Activated CD4-positive, alpha-beta T cell treated with anti-CD3 and anti-CD28 coated beads, Interleukin-2, amount 10 ng/mL, durations not matched to agents 7 days and 5 days (primary cell): ENCODE data around the gene PECR. TPM values are rescaled to one million over a fixed set of nuclear protein-coding genes. Genes with fewer than 3 reads are reported as not detected.
"Not testable (repeated sequence)": the region's sequence is repeated elsewhere in the genome, so short reads cannot be mapped to it uniquely, and the experiment has no call there.

Source experiments
- CTCF ChIA-PET: fragments of 350-600 bp; sonication (Branson Sonifier 250); formaldehyde crosslinking; loops from one replicate; lab custom pipeline; 2021; ENCODE audit warnings: antibody characterized with exemption; lab: Charles Lee
- POLR2A ChIA-PET: fragments of 350-600 bp; sonication (Branson Sonifier 250); formaldehyde crosslinking; loops from one replicate; lab custom pipeline; 2021; ENCODE audit warnings: antibody characterized with exemption; lab: Charles Lee
- DNase-seq: peaks from one replicate; pipeline ENCODE4 v3.0.0-alpha.2; 2020
- H3K27ac Mint-ChIP-seq: one replicate; pipeline ENCODE4 v1.8.0; 2021; ENCODE audit warnings: mild to moderate bottlenecking, moderate library complexity, mixed read lengths
- H3K27me3 Mint-ChIP-seq: one replicate; pipeline ENCODE4 v1.8.0; 2021; ENCODE audit warnings: mixed read lengths
- H3K36me3 Mint-ChIP-seq: one replicate; pipeline ENCODE4 v1.8.0; 2021; ENCODE audit warnings: low read depth, mixed read lengths
- H3K4me1 Mint-ChIP-seq: one replicate; pipeline ENCODE4 v1.8.0; 2021; ENCODE audit warnings: mixed read lengths
- H3K4me3 Mint-ChIP-seq: one replicate; pipeline ENCODE4 v1.8.0; 2021; ENCODE audit warnings: mild to moderate bottlenecking, moderate library complexity, mixed read lengths
- H3K9me3 Mint-ChIP-seq: one replicate; pipeline ENCODE4 v1.8.0; 2021; ENCODE audit warnings: mixed read lengths
- total RNA-seq, 2 experiments: library from RNA; stranded (reverse); gene quantifications; one replicate each; pipeline ENCODE4 v1.2.3, GENCODE V29; 2021

The PECR gene
- total RNA-seq, 2 experiments from 2014 or later = 29.6 to 31.5 TPM

- CTCF ChIA-PET = interaction anchor here (0.6 to 2.2 kb wide), 2 partner anchors 34 to 57 kb away, joined by 3 to 4 read pairs; no protein-coding TSS in a partner anchor
- H3K36me3 Mint-ChIP-seq = peaks cover 16% of the 10 kb centered on the region
- H3K27ac Mint-ChIP-seq, DNase-seq, H3K27me3 Mint-ChIP-seq, POLR2A ChIA-PET, H3K9me3 Mint-ChIP-seq: not testable (repeated sequence)
- H3K4me1 Mint-ChIP-seq = peaks cover 59% of the 10 kb centered on the region
- peak overlapping the region; percentile 43 for H3K4me3 Mint-ChIP-seq
These were observed 1.6 kb downstream of the PECR start for GRCh38 chr2:216080048-216080447.

GRCh38 chr2:216078776-216079175, 2.8 kb downstream of the PECR start:
- CTCF ChIA-PET = interaction anchor here (0.6 kb wide), 1 partner anchor 49 kb away, joined by 6 read pairs; no protein-coding TSS in a partner anchor
- H3K4me1 Mint-ChIP-seq = peaks cover 61% of the 10 kb centered on the region

GRCh38 chr2:216075510-216076485, 5.8 kb downstream of the PECR start:
- POLR2A ChIA-PET = no interaction called here
- H3K4me3 Mint-ChIP-seq = no peak overlapping the region
- H3K27ac Mint-ChIP-seq = no peak overlapping the region

More at GRCh38 chr2:216078776-216079175, 2.8 kb downstream of the PECR start:
- Mint-ChIP-seq H3K4me3 (no peak overlapping the region), H3K36me3 (peaks cover 25% of the 10 kb centered on the region), H3K27ac (no peak overlapping the region), H3K9me3 (no peaks in the 10 kb centered on the region), H3K27me3 (no peaks in the 10 kb centered on the region)
- DNase-seq = no peak
- POLR2A ChIA-PET = interaction anchor here (0.6 kb wide), 1 partner anchor 767 kb away, joined by 6 read pairs; the partner anchor contains the start of gene ATIC

GRCh38 chr2:216074794-216075193, 6.8 kb downstream of the PECR start:
- H3K9me3 Mint-ChIP-seq = no peaks in the 10 kb centered on the region
- ChIA-PET CTCF (interaction anchor here (1.0 to 1.5 kb wide), 3 partner anchors 10 to 35 kb away, joined by 3 read pairs; partner anchors contain the start of gene XRCC5), POLR2A (no interaction called here)
- peaks cover 32% of the 10 kb centered on the region for H3K4me1 Mint-ChIP-seq
- H3K27me3 Mint-ChIP-seq = no peaks in the 10 kb centered on the region
- H3K27ac Mint-ChIP-seq = no peak overlapping the region
- no peak for DNase-seq
- H3K4me3 Mint-ChIP-seq = no peak overlapping the region
- H3K36me3 Mint-ChIP-seq = peaks cover 36% of the 10 kb centered on the region

More at GRCh38 chr2:216075510-216076485, 5.8 kb downstream of the PECR start:
- no peak for DNase-seq
- H3K4me1 Mint-ChIP-seq = peaks cover 41% of the 10 kb centered on the region
- no peaks in the 10 kb centered on the region for H3K9me3 Mint-ChIP-seq
- CTCF ChIA-PET = interaction anchor here (0.6 to 1.7 kb wide), 6 partner anchors 9 to 336 kb away, joined by 3 to 8 read pairs (median 3); partner anchors contain the start of gene XRCC5
- peaks cover 38% of the 10 kb centered on the region for H3K36me3 Mint-ChIP-seq
- H3K27me3 Mint-ChIP-seq = no peaks in the 10 kb centered on the region

DNA sequence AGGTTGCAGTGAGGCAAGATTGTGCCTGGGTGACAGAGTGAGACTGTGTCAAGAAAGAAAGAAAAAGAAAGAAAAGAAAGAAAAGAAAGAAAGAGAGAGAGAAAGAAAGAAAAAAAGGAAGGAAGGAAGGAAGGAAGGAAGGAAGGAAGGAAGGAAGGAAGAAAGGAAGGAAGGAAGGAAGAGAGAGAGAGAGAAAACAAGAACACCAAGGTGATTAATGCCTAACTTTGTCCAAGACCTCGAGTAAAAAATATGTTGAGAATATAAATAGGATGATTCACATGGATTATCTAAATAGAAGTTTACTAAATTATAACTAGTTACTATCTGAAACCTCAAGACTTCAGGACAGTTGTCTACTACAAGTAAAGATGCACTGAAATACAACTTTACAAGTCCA, 7.2 kb downstream of the PECR start:
- H3K27me3 Mint-ChIP-seq = no peaks in the 10 kb centered on the region
- no peak for DNase-seq
- CTCF ChIA-PET = no interaction called here
- peaks cover 33% of the 10 kb centered on the region for H3K4me1 Mint-ChIP-seq
- peaks cover 36% of the 10 kb centered on the region for H3K36me3 Mint-ChIP-seq
- POLR2A ChIA-PET = no interaction called here
- no peaks in the 10 kb centered on the region for H3K9me3 Mint-ChIP-seq
- no peak overlapping the region for H3K27ac Mint-ChIP-seq
- no peak overlapping the region for H3K4me3 Mint-ChIP-seq

DNA sequence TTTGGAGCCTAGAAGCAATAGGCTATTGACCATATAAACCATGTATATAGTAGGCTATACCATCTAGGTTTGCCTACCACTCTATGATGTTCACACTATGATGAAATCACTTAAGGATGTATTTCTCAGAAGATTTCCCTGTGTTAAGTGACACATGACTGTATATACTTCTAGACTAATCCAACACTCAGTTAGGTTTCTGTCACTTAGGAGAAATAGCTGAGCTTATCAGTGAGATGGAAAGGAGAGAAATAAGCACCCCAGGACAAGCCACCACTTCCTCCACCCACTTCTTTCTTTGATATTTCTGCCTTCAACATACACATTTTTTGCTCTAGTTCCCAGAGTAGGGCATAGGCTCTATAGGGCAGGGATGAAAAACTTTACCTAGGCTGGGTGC, 7.8 kb downstream of the PECR start:
- Mint-ChIP-seq H3K27ac (no peak overlapping the region), H3K36me3 (peaks cover 37% of the 10 kb centered on the region), H3K9me3 (no peaks in the 10 kb centered on the region), H3K4me3 (no peak overlapping the region), H3K4me1 (peaks cover 34% of the 10 kb centered on the region), H3K27me3 (no peaks in the 10 kb centered on the region)
- ChIA-PET CTCF (no interaction called here), POLR2A (no interaction called here)
- no peak for DNase-seq

- Mint-ChIP-seq H3K36me3 (peaks cover 37% of the 10 kb centered on the region), H3K27ac (no peak overlapping the region), H3K27me3 (no peaks in the 10 kb centered on the region), H3K4me1 (peaks cover 37% of the 10 kb centered on the region), H3K9me3 (no peaks in the 10 kb centered on the region), H3K4me3 (no peak overlapping the region)
- POLR2A ChIA-PET = no interaction called here
- CTCF ChIA-PET = interaction anchor here (0.7 to 1.2 kb wide), 2 partner anchors 9 to 12 kb away, joined by 3 read pairs; partner anchors contain the start of genes PECR and TMEM169
- no peak for DNase-seq
These were observed 9.1 kb downstream of the PECR start for GRCh38 chr2:216072473-216072872.

GRCh38 chr2:216071111-216071851, 10.3 kb downstream of the PECR start:
- Mint-ChIP-seq H3K27ac (no peak overlapping the region), H3K9me3 (no peaks in the 10 kb centered on the region), H3K4me3 (no peak overlapping the region), H3K27me3 (no peaks in the 10 kb centered on the region), H3K36me3 (peaks cover 39% of the 10 kb centered on the region), H3K4me1 (peaks cover 37% of the 10 kb centered on the region)
- ChIA-PET CTCF (interaction anchor here (1.2 to 2.8 kb wide), 2 partner anchors 10 to 13 kb away, joined by 3 to 9 read pairs; partner anchors contain the start of genes PECR and TMEM169), POLR2A (no interaction called here)
- no peak for DNase-seq

DNA sequence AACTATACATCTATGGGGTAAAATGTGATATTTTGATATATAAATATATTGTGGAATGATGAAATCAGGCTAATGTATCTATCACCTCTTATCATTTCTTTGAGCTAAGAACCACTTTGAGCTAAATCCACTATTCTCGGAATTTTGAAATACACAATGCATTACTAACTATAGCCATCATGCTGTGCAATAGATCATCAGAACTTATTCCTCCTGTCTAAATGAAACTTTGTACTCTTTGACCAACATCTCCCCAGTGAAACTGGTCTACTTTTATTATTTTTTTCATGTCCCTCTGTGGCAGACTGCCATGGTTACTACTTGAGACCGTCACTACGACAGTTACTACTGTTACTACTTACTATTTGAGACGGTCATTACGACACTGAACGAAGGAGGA, 11.4 kb downstream of the PECR start:
- Mint-ChIP-seq H3K27ac (no peak overlapping the region), H3K4me1 (peaks cover 28% of the 10 kb centered on the region), H3K36me3 (peaks cover 39% of the 10 kb centered on the region), H3K9me3 (no peaks in the 10 kb centered on the region), H3K4me3 (no peak overlapping the region), H3K27me3 (no peaks in the 10 kb centered on the region)
- DNase-seq = no peak
- POLR2A ChIA-PET = no interaction called here
- CTCF ChIA-PET = interaction anchor here (0.6 to 2.8 kb wide), 3 partner anchors 12 to 225 kb away, joined by 3 to 9 read pairs (median 4); no protein-coding TSS in a partner anchor

GRCh38 chr2:216069028-216069427, 12.6 kb downstream of the PECR start:
- H3K9me3 Mint-ChIP-seq = no peaks in the 10 kb centered on the region
- DNase-seq = no peak
- no peaks in the 10 kb centered on the region for H3K27me3 Mint-ChIP-seq
- peaks cover 16% of the 10 kb centered on the region for H3K4me1 Mint-ChIP-seq
- H3K27ac Mint-ChIP-seq = no peak overlapping the region
- POLR2A ChIA-PET = no interaction called here
- no peak overlapping the region for H3K4me3 Mint-ChIP-seq
- CTCF ChIA-PET = interaction anchor here (0.8 to 2.8 kb wide), 2 partner anchors 11 to 24 kb away, joined by 3 to 9 read pairs; no protein-coding TSS in a partner anchor
- H3K36me3 Mint-ChIP-seq = peaks cover 32% of the 10 kb centered on the region

GRCh38 chr2:216066230-216066629, 15.4 kb downstream of the PECR start:
- POLR2A ChIA-PET = no interaction called here
- peak overlapping the region; percentile 15 for H3K27ac Mint-ChIP-seq
- CTCF ChIA-PET = interaction anchor here (0.6 to 1.2 kb wide), 3 partner anchors 18 to 627 kb away, joined by 3 to 4 read pairs (median 4); no protein-coding TSS in a partner anchor
- H3K27me3 Mint-ChIP-seq = no peaks in the 10 kb centered on the region
- peaks cover 29% of the 10 kb centered on the region for H3K36me3 Mint-ChIP-seq
- peaks cover 9% of the 10 kb centered on the region for H3K4me1 Mint-ChIP-seq
- H3K4me3 Mint-ChIP-seq = no peak overlapping the region
- DNase-seq = no peak
- no peaks in the 10 kb centered on the region for H3K9me3 Mint-ChIP-seq

DNA sequence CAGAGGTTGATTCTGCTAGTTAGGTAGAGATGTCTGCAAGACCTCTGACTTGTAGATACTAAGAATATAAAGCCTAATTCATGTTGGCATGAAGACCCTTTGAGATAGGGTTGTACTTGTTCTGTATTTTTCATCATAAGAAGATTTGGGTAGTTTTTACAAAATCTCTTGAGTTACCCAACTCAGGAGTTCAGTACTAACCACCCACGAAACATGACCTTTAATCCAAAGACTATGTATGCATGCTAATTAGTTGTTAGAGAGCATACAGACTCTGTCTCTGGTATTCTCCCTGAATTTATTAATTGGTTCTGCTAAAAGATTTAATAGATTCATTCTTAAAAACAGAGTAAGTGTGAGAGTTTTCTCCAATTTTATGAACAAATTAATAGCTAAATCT, 16.9 kb downstream of the PECR start:
- ChIA-PET CTCF (interaction anchor here (0.6 kb wide), 2 partner anchors 21 to 93 kb away, joined by 3 to 4 read pairs; no protein-coding TSS in a partner anchor), POLR2A (no interaction called here)
- H3K9me3 Mint-ChIP-seq = no peaks in the 10 kb centered on the region
- no peak overlapping the region for H3K4me3 Mint-ChIP-seq
- peaks cover 10% of the 10 kb centered on the region for H3K4me1 Mint-ChIP-seq
- DNase-seq = no peak
- peaks cover 26% of the 10 kb centered on the region for H3K36me3 Mint-ChIP-seq
- no peaks in the 10 kb centered on the region for H3K27me3 Mint-ChIP-seq
- H3K27ac Mint-ChIP-seq = no peak overlapping the region
